Nephron progenitor cell (in vitro differentiated cells): Measurements from ENCODE around the gene SMCO1.
"Not testable (repeated sequence)": the region's sequence is repeated elsewhere in the genome, so short reads cannot be mapped to it uniquely, and the experiment has no call there.

Source experiments
- DNase-seq: peaks from one replicate; pipeline ENCODE4 v3.0.0; 2021
- H3K27ac Mint-ChIP-seq: 2 replicates; pipeline ENCODE4 v1.8.0; 2021; ENCODE audit warnings: mild to moderate bottlenecking, moderate library complexity, mixed read lengths
- H3K27me3 Mint-ChIP-seq: 2 replicates; pipeline ENCODE4 v1.8.0; 2021; ENCODE audit warnings: mild to moderate bottlenecking, low read depth, mixed read lengths; ENCODE audit not compliant: poor library complexity
- H3K36me3 Mint-ChIP-seq: 2 replicates; pipeline ENCODE4 v1.8.0; 2021; ENCODE audit warnings: low read depth, mixed read lengths
- H3K4me1 Mint-ChIP-seq: 2 replicates; pipeline ENCODE4 v1.8.0; 2021; ENCODE audit warnings: mixed read lengths
- H3K4me3 Mint-ChIP-seq: 2 replicates; pipeline ENCODE4 v1.8.0; 2021; ENCODE audit warnings: mild to moderate bottlenecking, moderate library complexity, mixed read lengths
- H3K9me3 Mint-ChIP-seq: 2 replicates; pipeline ENCODE4 v1.8.0; 2021; ENCODE audit warnings: mild to moderate bottlenecking, moderate library complexity, mixed read lengths
- TF ChIP-seq, protein P1 (sequence below): fragments of 200-600 bp; sonication (generic); IDR thresholded peaks from 2 replicates; pipeline ENCODE4 v1.5.0; 2021; ENCODE audit warnings: antibody characterized with exemption

SMCO1 gene

DNA sequence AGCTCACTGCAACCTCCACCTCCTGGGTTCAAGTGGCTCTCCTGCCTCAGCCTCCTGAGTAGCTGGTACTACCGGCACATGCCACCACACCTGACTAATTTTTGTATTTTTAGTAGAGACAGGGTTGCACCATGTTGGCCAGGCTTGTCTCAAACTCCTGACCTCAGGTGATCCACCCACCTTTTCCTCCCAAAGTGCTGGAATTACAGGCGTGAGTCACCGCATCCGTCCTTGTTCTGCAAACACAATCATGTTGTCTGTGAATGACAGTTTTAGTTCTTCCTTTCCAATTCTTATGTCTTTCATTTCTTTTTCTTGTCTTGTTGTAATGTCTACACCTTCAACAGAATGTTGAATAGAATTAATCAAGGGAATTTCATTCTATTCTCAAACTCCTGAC lies 16.3 kb upstream of the SMCO1 start:
- TF ChIP-seq, protein P1, sequence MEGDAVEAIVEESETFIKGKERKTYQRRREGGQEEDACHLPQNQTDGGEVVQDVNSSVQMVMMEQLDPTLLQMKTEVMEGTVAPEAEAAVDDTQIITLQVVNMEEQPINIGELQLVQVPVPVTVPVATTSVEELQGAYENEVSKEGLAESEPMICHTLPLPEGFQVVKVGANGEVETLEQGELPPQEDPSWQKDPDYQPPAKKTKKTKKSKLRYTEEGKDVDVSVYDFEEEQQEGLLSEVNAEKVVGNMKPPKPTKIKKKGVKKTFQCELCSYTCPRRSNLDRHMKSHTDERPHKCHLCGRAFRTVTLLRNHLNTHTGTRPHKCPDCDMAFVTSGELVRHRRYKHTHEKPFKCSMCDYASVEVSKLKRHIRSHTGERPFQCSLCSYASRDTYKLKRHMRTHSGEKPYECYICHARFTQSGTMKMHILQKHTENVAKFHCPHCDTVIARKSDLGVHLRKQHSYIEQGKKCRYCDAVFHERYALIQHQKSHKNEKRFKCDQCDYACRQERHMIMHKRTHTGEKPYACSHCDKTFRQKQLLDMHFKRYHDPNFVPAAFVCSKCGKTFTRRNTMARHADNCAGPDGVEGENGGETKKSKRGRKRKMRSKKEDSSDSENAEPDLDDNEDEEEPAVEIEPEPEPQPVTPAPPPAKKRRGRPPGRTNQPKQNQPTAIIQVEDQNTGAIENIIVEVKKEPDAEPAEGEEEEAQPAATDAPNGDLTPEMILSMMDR: no peak
- DNase-seq: no peak
- Mint-ChIP-seq H3K9me3 (peaks cover 43% of the 10 kb centered on the region), H3K4me3 (no peak overlapping the region), H3K27me3 (peaks cover 46% of the 10 kb centered on the region), H3K36me3 (peaks cover 8% of the 10 kb centered on the region), H3K27ac (peak overlapping the region; percentile 56), H3K4me1 (no peaks in the 10 kb centered on the region)

DNA sequence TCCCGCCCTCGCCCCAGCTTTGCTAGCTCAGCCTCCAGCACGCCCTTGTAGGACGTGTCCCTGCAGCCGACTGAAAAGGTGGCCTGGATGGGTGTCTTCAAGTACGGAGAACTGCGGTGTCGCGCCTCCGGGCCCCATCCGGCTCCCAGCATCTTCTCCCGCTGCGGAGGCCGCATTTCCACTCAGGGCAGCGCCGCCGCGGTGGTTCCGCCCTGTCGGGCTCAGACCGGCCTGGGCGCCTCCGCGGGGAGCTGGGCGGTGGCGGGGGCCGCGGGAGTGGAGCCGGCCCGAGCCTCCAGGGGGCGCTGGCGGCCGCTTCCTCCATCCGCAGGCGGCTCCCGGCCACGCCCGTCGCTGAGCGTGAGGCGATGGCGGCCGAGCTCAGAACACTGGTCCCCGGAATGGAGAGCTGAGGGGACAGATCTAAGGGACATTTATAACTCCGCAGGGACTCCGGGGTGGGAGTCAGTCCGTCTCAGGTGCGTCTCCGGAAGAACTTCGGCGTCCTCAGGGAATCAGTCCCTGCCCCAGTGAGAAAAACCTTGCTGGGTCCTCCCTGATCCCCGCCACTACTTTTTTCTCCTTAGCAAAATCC lies 13.6 kb upstream of the SMCO1 start:
- DNase-seq: peak; percentile 87
- peak overlapping the region; percentile 47 for H3K4me3 Mint-ChIP-seq
- peaks cover 49% of the 10 kb centered on the region for H3K9me3 Mint-ChIP-seq
- no peaks in the 10 kb centered on the region for H3K4me1 Mint-ChIP-seq
- TF ChIP-seq, protein P1: peak; percentile 60
- H3K27ac Mint-ChIP-seq: no peak overlapping the region
- H3K27me3 Mint-ChIP-seq: peaks cover 37% of the 10 kb centered on the region
- peaks cover 8% of the 10 kb centered on the region for H3K36me3 Mint-ChIP-seq

DNA sequence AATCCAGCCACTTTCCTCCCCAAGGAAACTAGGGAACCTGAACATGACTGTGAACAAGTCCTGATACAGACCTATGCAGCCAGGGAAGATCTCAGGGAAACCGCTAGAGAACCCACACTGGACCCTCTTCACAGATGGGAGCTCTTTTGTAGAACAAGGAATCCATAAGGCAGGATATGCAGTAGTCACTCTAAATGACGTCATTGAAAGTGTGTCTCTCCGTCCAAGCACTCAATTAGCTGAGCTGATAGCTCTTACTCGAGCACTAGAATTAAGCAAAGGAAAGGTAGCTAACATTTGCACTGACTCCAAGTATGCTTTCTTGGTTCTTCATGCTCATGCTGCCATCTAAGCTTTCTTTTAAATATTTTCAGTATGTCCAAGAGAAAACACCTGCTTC lies 10.0 kb upstream of the SMCO1 start:
- TF ChIP-seq, protein P1: no peak
- H3K4me3 Mint-ChIP-seq: no peak overlapping the region
- H3K36me3 Mint-ChIP-seq: peaks cover 12% of the 10 kb centered on the region
- H3K9me3 Mint-ChIP-seq: peaks cover 46% of the 10 kb centered on the region
- H3K4me1 Mint-ChIP-seq: no peaks in the 10 kb centered on the region
- H3K27ac Mint-ChIP-seq: no peak overlapping the region
- no peak for DNase-seq
- H3K27me3 Mint-ChIP-seq: peaks cover 19% of the 10 kb centered on the region

DNA sequence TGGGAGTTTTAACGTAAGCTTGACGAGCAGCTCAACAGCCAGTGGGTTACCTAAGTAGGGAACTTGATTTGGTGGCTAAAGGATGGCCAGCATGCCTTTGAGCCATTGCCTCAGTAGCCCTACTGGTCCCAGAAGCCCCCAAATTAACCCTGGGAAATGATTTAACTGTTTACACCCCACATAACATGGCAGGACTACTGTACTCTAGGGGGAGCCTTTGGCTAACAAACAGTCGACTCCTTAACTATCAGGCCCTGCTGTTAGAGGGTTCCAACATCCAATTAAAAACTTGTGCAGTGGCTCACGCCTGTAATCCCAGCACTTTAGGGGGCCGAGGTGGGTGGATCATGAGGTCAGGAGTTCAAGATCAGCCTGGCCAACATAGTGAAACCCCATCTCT lies 9.4 kb upstream of the SMCO1 start:
- Mint-ChIP-seq H3K4me3 (no peak overlapping the region), H3K36me3 (peaks cover 14% of the 10 kb centered on the region), H3K9me3 (peaks cover 51% of the 10 kb centered on the region), H3K4me1 (no peaks in the 10 kb centered on the region), H3K27ac (no peak overlapping the region), H3K27me3 (peaks cover 19% of the 10 kb centered on the region)
- DNase-seq: no peak
- TF ChIP-seq, protein P1: no peak

DNA sequence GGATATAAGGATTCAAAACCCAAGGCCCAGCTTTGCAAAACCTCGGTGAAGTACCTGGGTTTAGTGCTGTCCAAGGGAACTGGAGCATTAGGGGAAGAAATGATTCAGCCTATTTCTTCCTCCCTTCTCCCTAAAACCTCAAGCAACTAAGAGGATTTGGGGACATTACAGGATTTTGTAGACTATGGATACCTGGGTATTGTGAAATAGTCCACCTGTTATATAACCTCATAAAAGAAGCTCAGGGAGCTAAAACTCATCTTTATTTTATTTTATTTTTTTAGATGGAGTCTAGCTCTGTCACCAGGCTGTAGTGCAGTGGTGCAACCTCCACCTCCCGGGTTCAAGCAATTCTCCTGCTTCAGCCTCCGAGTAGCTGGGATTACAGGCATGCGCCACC lies 8.7 kb upstream of the SMCO1 start:
- Mint-ChIP-seq H3K4me1 (no peaks in the 10 kb centered on the region), H3K27me3 (peaks cover 15% of the 10 kb centered on the region), H3K27ac (no peak overlapping the region), H3K4me3 (no peak overlapping the region), H3K9me3 (peaks cover 53% of the 10 kb centered on the region), H3K36me3 (peaks cover 14% of the 10 kb centered on the region)
- TF ChIP-seq, protein P1: no peak
- DNase-seq: no peak

DNA sequence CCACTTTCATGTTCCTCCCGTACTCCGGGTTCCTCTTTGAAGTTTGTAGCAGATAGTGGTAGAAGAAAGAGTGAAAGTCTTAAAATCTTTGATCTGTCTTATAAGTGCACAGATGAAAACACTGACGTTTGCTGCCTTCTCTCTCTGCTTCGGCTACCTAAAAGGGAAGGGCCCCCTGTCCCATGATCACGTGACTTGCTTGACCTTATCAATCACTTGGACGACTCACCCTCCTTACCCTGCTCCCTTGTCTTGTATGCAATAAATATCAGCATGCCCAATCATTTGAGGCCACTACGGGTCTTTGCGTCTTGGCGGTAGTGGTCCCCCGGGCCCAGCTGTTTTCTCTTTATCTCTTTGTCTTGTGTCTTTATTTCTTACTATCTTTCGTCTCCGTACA lies 6.1 kb upstream of the SMCO1 start:
- peaks cover 70% of the 10 kb centered on the region for H3K9me3 Mint-ChIP-seq
- not testable (repeated sequence) for H3K27ac Mint-ChIP-seq, DNase-seq, H3K4me3 Mint-ChIP-seq, H3K27me3 Mint-ChIP-seq, H3K4me1 Mint-ChIP-seq
- peaks cover 14% of the 10 kb centered on the region for H3K36me3 Mint-ChIP-seq
